K562 (cell line): Measurements from ENCODE around the gene WFDC1. TPM values are rescaled to one million over a fixed set of nuclear protein-coding genes. Genes with fewer than 3 reads are reported as not detected.

Experiments used
- ATAC-seq: fragments of 200-7000 bp; cut with Tn5 transposase; 3 replicates; pipeline ENCODE4 v1.9.1; 2020; ENCODE audit warnings: moderate library complexity
- BruUV-seq: library from RNA; stranded (reverse); fragments of 400-500 nt; replicated peaks from 2 replicates; lab custom pipeline; 2021; lab: Mats Ljungman, UMichigan
- CTCF ChIA-PET: fragments of 300-600 bp; formaldehyde crosslinking; extraction: SDS; loops from one replicate; lab custom pipeline; 2021; ENCODE audit warnings: low intra/inter-chr PET ratio; lab: Yijun Ruan, JAX
- POLR2A ChIA-PET: fragments of 300-600, 350-650 bp; sonication (Branson Sonifier 250); formaldehyde crosslinking; extraction: SDS; loops from one replicate; lab custom pipeline; 2021; ENCODE audit warnings: antibody characterized with exemption, inconsistent platforms; lab: Yijun Ruan, JAX
- DNase-seq, 4 experiments: peaks; one replicate each; pipeline versions ENCODE4 v3.0.0 to v3.0.0-alpha.2; 2011 to 2018; ENCODE audit warnings: low spot score in 3 of 4, mixed read lengths in 3 of 4; ENCODE audit errors: extremely low read depth in 1 of 4
- FAIRE-seq: peaks from 2 replicates; lab custom pipeline; 2011; peaks lifted over from hg19 to GRCh38; lab: Jason Lieb, UNC
- H2AFZ ChIP-seq: 2 replicates; pipeline ENCODE4 v1.6.0; 2011; ENCODE audit warnings: low read depth, low read length, control low read depth, inconsistent platforms
- H3K27ac ChIP-seq: fragments of 200-600 bp; 3 replicates; pipeline ENCODE4 v1.8.0; 2011; ENCODE audit warnings: low read depth, mild to moderate bottlenecking, control low read depth, inconsistent platforms, low read length, moderate library complexity, mixed read lengths; ENCODE audit errors: extremely low read depth
- H3K27me3 ChIP-seq, 2 experiments: fragments of 300-600 bp in 1 of 2; 2 replicates in 1 of 2; 3 replicates in 1 of 2; pipeline versions ENCODE4 v1.6.0 to v1.8.0; 2011; ENCODE audit warnings: inconsistent platforms in 2 of 2, low read length in 2 of 2, mild to moderate bottlenecking in 1 of 2, mixed read lengths in 1 of 2, moderate library complexity in 1 of 2; ENCODE audit not compliant: control insufficient read depth in 2 of 2, insufficient read depth in 2 of 2
- H3K36me3 ChIP-seq: fragments of 300-600 bp; 3 replicates; pipeline ENCODE4 v1.8.0; 2011; ENCODE audit warnings: mild to moderate bottlenecking, low read length, inconsistent platforms; ENCODE audit not compliant: control insufficient read depth, insufficient read depth
- H3K4me1 ChIP-seq, 2 experiments: fragments of 200-600 bp in 1 of 2; replicated peaks in 1 of 2; 2 replicates in 1 of 2; 3 replicates in 1 of 2; pipeline versions ENCODE4 v1.5.1 to v1.8.0; 2011; ENCODE audit warnings: inconsistent platforms in 2 of 2, low read length in 2 of 2, mild to moderate bottlenecking in 1 of 2, mixed read lengths in 1 of 2, moderate library complexity in 1 of 2; ENCODE audit not compliant: control insufficient read depth in 2 of 2, insufficient read depth in 2 of 2
- H3K4me2 ChIP-seq: 2 replicates; pipeline ENCODE4 v1.6.1; 2011; ENCODE audit warnings: low read length, control low read depth, inconsistent platforms, mixed read lengths; ENCODE audit not compliant: insufficient read depth
- H3K4me3 ChIP-seq: fragments of 200-600 bp; sonication (generic), shearing (Covaris generic); 2 replicates; pipeline ENCODE4 v1.5.1; 2016; ENCODE audit warnings: control low read depth, inconsistent platforms
- H3K79me2 ChIP-seq: fragments of 200-600 bp; 3 replicates; pipeline ENCODE4 v1.8.0; 2011; ENCODE audit warnings: low read length, inconsistent platforms; ENCODE audit not compliant: control insufficient read depth, insufficient read depth
- H3K9ac ChIP-seq, 2 experiments: 2 replicates each; pipeline versions ENCODE4 v1.6.0 to v1.6.1; 2011; ENCODE audit warnings: low read depth in 2 of 2, low read length in 2 of 2, control low read depth in 1 of 2, inconsistent platforms in 1 of 2, mild to moderate bottlenecking in 1 of 2, mixed read lengths in 1 of 2; ENCODE audit not compliant: insufficient read depth in 1 of 2
- H3K9me1 ChIP-seq: one replicate; pipeline ENCODE4 v1.6.0; 2011; ENCODE audit warnings: inconsistent platforms, mild to moderate bottlenecking, low read length, moderate library complexity; ENCODE audit not compliant: control insufficient read depth, insufficient read depth
- H3K9me3 ChIP-seq: replicated peaks from 2 replicates; pipeline ENCODE4 v1.5.1; 2011; ENCODE audit warnings: low read depth, low read length, inconsistent platforms; ENCODE audit not compliant: control insufficient read depth, insufficient read depth
- H4K20me1 ChIP-seq: replicated peaks from 2 replicates; pipeline ENCODE4 v1.6.1; 2011; ENCODE audit warnings: low read length, inconsistent platforms, mixed read lengths; ENCODE audit not compliant: control insufficient read depth, insufficient read depth
- ARNT ChIP-seq, 2 experiments: fragments of 450-650 bp; IDR thresholded peaks; 2 replicates each; pipeline ENCODE4 v1.6.1; 2016; ENCODE audit warnings: mild to moderate bottlenecking in 1 of 2
- ELF4 ChIP-seq: fragments of 450-650 bp; formaldehyde crosslinking; IDR thresholded peaks from 2 replicates; pipeline ENCODE4 v1.4.0; 2022; ENCODE audit warnings: missing genetic modification characterization
- ERF ChIP-seq: fragments of 450-650 bp; formaldehyde crosslinking; IDR thresholded peaks from 2 replicates; pipeline ENCODE4 v1.4.0; 2020; ENCODE audit warnings: mild to moderate bottlenecking, mixed read lengths
- ILF3 ChIP-seq: fragments of 450-650 bp; IDR thresholded peaks from 2 replicates; pipeline ENCODE4 v1.6.1; 2018; ENCODE audit warnings: antibody characterized with exemption, mild to moderate bottlenecking, moderate library complexity, borderline replicate concordance
- MECOM ChIP-seq: fragments of 250-450 bp; sonication (Bioruptor Pico); IDR thresholded peaks from 2 replicates; pipeline ENCODE4 v1.8.0; 2022; ENCODE audit warnings: inconsistent platforms
- MEIS2 ChIP-seq: fragments of 450-650 bp; IDR thresholded peaks from 2 replicates; pipeline ENCODE4 v1.6.1; 2014; ENCODE audit warnings: mild to moderate bottlenecking; ENCODE audit not compliant: partially characterized antibody
- NELFE ChIP-seq: IDR thresholded peaks from 2 replicates; pipeline ENCODE4 v1.6.1; 2011; ENCODE audit warnings: mild to moderate bottlenecking; ENCODE audit not compliant: insufficient read depth, insufficient read length
- PCBP1 ChIP-seq: fragments of 200-400 bp; formaldehyde crosslinking; IDR thresholded peaks from 2 replicates; pipeline ENCODE4 v1.6.1; 2018; ENCODE audit warnings: mild to moderate bottlenecking, low read depth, low read length; ENCODE audit not compliant: poor library complexity, severe bottlenecking
- POLR2A ChIP-seq: fragments of 450-650 bp; conservative IDR thresholded peaks from 2 replicates; pipeline ENCODE4 v1.6.1; 2016
- SRF ChIP-seq, 2 experiments: fragments of 250-450, 450-650 bp in 1 of 2; sonication (Bioruptor Pico) in 1 of 2; sonication (generic) in 1 of 2; formaldehyde crosslinking; IDR thresholded peaks; 2 replicates each; pipeline versions ENCODE4 v1.5.0 to v1.5.1; 2020 to 2022; ENCODE audit warnings: mild to moderate bottlenecking in 1 of 2, missing genetic modification reagents in 1 of 2
- TOE1 ChIP-seq, 2 experiments: fragments of 450-650 bp in 1 of 2; sonication (generic) in 1 of 2; formaldehyde crosslinking in 1 of 2; IDR thresholded peaks; 2 replicates each; pipeline versions ENCODE4 v1.7.1 to v1.8.0; 2016 to 2022; ENCODE audit warnings: borderline replicate concordance in 2 of 2, mild to moderate bottlenecking in 2 of 2, antibody characterized with exemption in 1 of 2, inconsistent platforms in 1 of 2, low read depth in 1 of 2, missing genetic modification reagents in 1 of 2, moderate library complexity in 1 of 2
- ZBTB49 ChIP-seq: sonication (generic); formaldehyde crosslinking; IDR thresholded peaks from 2 replicates; pipeline ENCODE4 v1.8.0; 2022; ENCODE audit warnings: missing genetic modification reagents, mild to moderate bottlenecking, borderline replicate concordance
- ZNF512 ChIP-seq: IDR thresholded peaks from 2 replicates; pipeline ENCODE4 v1.6.1; 2016; ENCODE audit warnings: missing genetic modification characterization, missing compliant biosample characterization
- WGBS: fragments of 100-300 bp; shearing (Covaris generic); methylation state at CpG from one replicate; pipeline ENCODE4 v1.1.6; 2016; ENCODE audit warnings: low coverage, mixed read lengths; ENCODE audit not compliant: insufficient coverage; ENCODE audit errors: missing lambda C conversion rate; 5-methylcytosine and 5-hydroxymethylcytosine counted together
- in situ Hi-C: fragments of 300-500 bp; cut with MboI; formaldehyde crosslinking; loops from 4 replicates; pipeline ENCODE4 v1.15.0; 2018; ENCODE audit warnings: inconsistent platforms, mixed read lengths
- intact Hi-C: fragments of 100-400 bp; cut with micrococcal nuclease; formaldehyde crosslinking; loops from 2 replicates; pipeline ENCODE4 v1.14.2; 2022
- polyA plus RNA-seq, 8 experiments: library from polyadenylated mRNA; depleted of rRNA in 4 of 8; stranded (reverse) in 5 of 8; unstranded in 3 of 8; fragments of >200 nt; fragmentation: Nextera tagmentation in 2 of 8; fragmentation: Illumina TruSeq in 1 of 8; extraction: Ambion mirVana in 2 of 8; extraction: Trizol in 1 of 8; gene quantifications; 2 replicates each; pipeline versions ENCODE4 v1.2.1 to v1.2.3, GENCODE V29; 2011 to 2014; ENCODE audit warnings: inconsistent platforms in 1 of 8, missing spikeins in 1 of 8
- total RNA-seq, 7 experiments: library from RNA; depleted of rRNA in 6 of 7; stranded (reverse); fragments of >200 nt in 6 of 7; fragmentation: Illumina TruSeq in 2 of 7; extraction: Trizol in 2 of 7; gene quantifications; 2 replicates each; pipeline versions ENCODE4 v1.2.1 to v1.2.3, GENCODE V29; 2011 to 2021; ENCODE audit warnings: low replicate concordance in 1 of 7
- TF ChIP-seq, protein P1 (sequence below): fragments of 250-450 bp; sonication (Bioruptor Pico); IDR thresholded peaks from 2 replicates; pipeline ENCODE4 v1.8.0; 2021; ENCODE audit warnings: moderate library complexity, mild to moderate bottlenecking, inconsistent platforms

Gene WFDC1
- total and polyA plus RNA-seq, 9 of the 15 experiments (the other 6 are each of a cell fraction or from before 2014, with no cell fraction given): not detected

GRCh38 chr16:84303023-84303422 is 8.3 kb downstream of the WFDC1 start:
- Histone ChIP-seq H3K9ac (no peak overlapping the region), H3K9me1 (no peaks in the 10 kb centered on the region), H3K79me2 (no peaks in the 10 kb centered on the region), H3K36me3 (no peaks in the 10 kb centered on the region), H2AFZ (no peak overlapping the region), H4K20me1 (peaks cover 22% of the 10 kb centered on the region), H3K9me3 (no peaks in the 10 kb centered on the region), H3K4me1 (peaks cover 0 to 2% of the 10 kb centered on the region in 2 experiments; a peak in 1 of 5 replicates), H3K27ac (no peak overlapping the region), H3K4me3 (no peak overlapping the region), H3K27me3 (peaks cover 60 to 83% of the 10 kb centered on the region in 2 experiments), H3K4me2 (no peak overlapping the region)
- BruUV-seq: no TSS peak
- no peak for DNase-seq
- 1% methylated on average over 8 of the region's 8 CpGs for WGBS
- in situ Hi-C loops: no loop called here
- ATAC-seq: no peak
- no peak for TF ChIP-seq SRF (CRISPR knock-in tag; IDR thresholded peaks at IDR 0.05)
- TF ChIP-seq MECOM: no peak
- TF ChIP-seq ARNT (IDR thresholded peaks at IDR 0.05): no peak
- no peak for TF ChIP-seq ZNF512 (tag)
- no peak for TF ChIP-seq ELF4 (CRISPR knock-in tag)
- no peak for TF ChIP-seq ILF3
- no peak for TF ChIP-seq MEIS2
- TF ChIP-seq NELFE: no peak
- no peak for TF ChIP-seq POLR2A
- TF ChIP-seq, protein P1, sequence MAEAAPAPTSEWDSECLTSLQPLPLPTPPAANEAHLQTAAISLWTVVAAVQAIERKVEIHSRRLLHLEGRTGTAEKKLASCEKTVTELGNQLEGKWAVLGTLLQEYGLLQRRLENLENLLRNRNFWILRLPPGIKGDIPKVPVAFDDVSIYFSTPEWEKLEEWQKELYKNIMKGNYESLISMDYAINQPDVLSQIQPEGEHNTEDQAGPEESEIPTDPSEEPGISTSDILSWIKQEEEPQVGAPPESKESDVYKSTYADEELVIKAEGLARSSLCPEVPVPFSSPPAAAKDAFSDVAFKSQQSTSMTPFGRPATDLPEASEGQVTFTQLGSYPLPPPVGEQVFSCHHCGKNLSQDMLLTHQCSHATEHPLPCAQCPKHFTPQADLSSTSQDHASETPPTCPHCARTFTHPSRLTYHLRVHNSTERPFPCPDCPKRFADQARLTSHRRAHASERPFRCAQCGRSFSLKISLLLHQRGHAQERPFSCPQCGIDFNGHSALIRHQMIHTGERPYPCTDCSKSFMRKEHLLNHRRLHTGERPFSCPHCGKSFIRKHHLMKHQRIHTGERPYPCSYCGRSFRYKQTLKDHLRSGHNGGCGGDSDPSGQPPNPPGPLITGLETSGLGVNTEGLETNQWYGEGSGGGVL (CRISPR knock-in tag): no peak
- no peak for TF ChIP-seq ERF (CRISPR knock-in tag)
- TF ChIP-seq ZBTB49 (CRISPR knock-in tag): no peak
- TF ChIP-seq TOE1 (IDR thresholded peaks at IDR 0.05; ENCODE audit: borderline replicate concordance): no peak
- no peak for TF ChIP-seq TOE1 (CRISPR knock-in tag; IDR thresholded peaks at IDR 0.05; ENCODE audit: borderline replicate concordance, low read depth)
- no peak for TF ChIP-seq PCBP1
- CTCF ChIA-PET: interaction anchor here (0.6 kb wide), 1 partner anchor 1394 kb away, joined by 5 read pairs; no protein-coding TSS in a partner anchor
- POLR2A ChIA-PET: interaction anchor here (0.9 kb wide), 1 partner anchor 45 kb away, joined by 3 read pairs; no protein-coding TSS in a partner anchor
- no peak for FAIRE-seq
- intact Hi-C loops: no loop called here
